Right atrium auricular region (tissue), 2 donors: Measurements from ENCODE around the gene MTG2. TPM values are rescaled to one million over a fixed set of nuclear protein-coding genes. Genes with fewer than 3 reads are reported as not detected.

ENCODE experiments used
- DNase-seq: peaks from one replicate; pipeline ENCODE4 v3.0.0-alpha.2; 2019; ENCODE audit warnings: low spot score
- H3K27ac ChIP-seq, 2 donors: fragments of 200-600 bp; sonication (generic); 1 replicate in 1 of 2; 2 replicates in 1 of 2; pipeline ENCODE4 v1.5.1; 2016 to 2019
- H3K27me3 ChIP-seq, 2 donors: fragments of 200-600 bp; sonication (generic); one replicate each; pipeline versions ENCODE4 v1.5.1 to v1.6.0; 2017 to 2019
- H3K36me3 ChIP-seq: fragments of 200-600 bp; sonication (generic); one replicate; pipeline ENCODE4 v1.5.1; 2016
- H3K4me1 ChIP-seq, 2 donors: fragments of 200-600 bp; sonication (generic); one replicate each; pipeline versions ENCODE4 v1.5.1 to v1.6.0; 2017 to 2019
- H3K4me3 ChIP-seq, 2 donors: fragments of 200-600 bp; sonication (generic); 1 replicate in 1 of 2; 2 replicates in 1 of 2; pipeline ENCODE4 v1.5.1; 2017 to 2019; ENCODE audit warnings: mild to moderate bottlenecking in 1 of 2, moderate library complexity in 1 of 2
- H3K9me3 ChIP-seq, 2 donors: fragments of 200-600 bp; sonication (generic); one replicate each; pipeline ENCODE4 v1.5.1; 2019
- CTCF ChIP-seq, 2 donors: fragments of 200-600 bp; sonication (generic); IDR thresholded peaks; one replicate each; pipeline ENCODE4 v1.5.1; 2019; ENCODE audit warnings: antibody characterized with exemption in 2 of 2
- total RNA-seq, 2 donors: library from RNA; depleted of rRNA; stranded (reverse); fragments of >200 nt; gene quantifications; one replicate each; pipeline ENCODE4 v1.1.0, GENCODE V29; 2016

The MTG2 gene
- total RNA-seq, 2 donors from 2014 or later = 20.7 to 24.1 TPM

DNA sequence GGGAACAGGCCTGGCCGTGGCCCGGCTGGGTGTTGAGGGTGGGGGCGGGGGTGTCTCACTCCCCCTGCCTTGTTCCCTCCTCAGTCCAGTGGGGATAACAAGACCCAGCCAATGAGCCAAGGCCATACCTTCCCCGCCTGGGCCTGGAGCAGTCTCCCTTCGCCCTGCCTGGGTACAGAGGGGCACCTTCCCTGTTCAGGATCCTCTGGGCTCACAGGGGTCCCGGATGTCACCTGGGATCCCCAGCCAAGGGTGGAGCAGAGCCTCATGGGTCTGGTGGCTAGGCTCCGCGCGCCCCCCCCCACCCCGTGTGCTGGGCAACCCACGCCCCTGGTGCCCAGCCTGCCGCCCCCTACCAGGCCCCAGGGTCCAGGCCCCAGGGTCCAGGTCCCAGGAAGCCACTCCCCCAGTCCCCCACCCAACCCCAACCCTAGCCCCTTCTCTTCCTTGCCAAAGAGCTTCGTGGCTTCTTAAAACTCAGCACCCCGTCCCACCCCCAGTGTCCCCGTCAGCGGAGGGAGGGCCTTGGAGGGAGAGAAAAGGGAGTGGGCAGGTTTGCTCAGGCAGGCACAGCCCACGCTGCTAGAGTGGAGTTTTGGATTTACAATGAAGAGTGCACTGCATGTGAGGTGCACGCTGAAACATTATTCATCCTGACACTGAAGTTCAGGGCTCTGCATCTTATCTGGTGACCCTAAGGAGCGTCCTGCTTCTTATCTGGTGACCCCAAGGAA, 25.4 kb downstream of the MTG2 start:
- Histone ChIP-seq H3K36me3 (peaks cover 7% of the 10 kb centered on the region), H3K4me1 (no peaks in the 10 kb centered on the region), H3K9me3 (no peaks in the 10 kb centered on the region), H3K27ac (no peak overlapping the region), H3K27me3 (peaks cover 0 to 2% of the 10 kb centered on the region in 2 donors), H3K4me3 (no peak overlapping the region)
- no peak for DNase-seq
- no peak for TF ChIP-seq CTCF (IDR thresholded peaks at IDR 0.05)

DNA sequence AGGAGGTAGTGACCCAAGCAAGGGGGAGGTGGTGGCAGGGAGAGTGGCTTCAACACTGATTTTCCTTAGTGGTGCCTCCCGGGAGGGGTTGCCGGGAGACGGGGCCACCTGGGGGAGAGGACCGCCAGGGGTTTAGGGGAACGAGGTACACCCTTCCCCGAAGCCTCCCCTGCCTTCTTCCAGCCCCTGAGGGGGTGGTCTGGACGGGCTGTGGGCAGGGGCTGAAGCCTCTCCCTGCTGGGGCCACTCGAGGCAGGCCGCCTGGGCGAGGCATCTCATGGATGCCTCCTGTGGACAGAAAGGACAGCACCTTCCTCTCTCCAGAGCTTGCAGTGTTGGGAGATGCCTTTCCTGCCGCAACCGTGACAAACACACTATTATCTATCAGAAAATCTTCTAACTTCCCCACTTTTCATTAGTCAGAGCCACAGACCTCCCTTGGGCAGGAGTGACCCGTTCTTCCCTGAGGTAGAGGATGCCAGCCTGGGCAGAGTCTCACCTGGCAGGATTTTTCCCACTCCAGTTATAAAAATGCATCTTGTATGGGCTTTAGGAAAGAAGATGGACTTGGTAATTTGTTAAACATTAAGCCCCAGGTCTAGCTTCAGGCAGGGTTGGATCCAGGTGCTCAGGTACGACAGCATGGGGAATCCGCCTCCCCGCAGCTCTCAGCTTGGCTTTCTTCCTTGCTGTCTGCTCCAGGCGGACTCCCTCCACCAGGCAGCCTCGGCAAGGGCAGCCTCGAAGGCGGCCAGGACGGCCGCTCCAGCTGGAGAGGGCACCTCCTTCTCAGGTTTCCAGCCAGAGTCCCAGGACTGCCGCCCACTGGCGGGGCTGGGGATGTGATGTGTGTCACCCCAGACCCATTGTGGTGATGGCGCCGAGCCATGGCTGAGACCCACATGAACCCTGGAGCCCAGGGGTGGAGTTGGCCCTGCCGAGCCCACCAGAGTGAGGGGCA, 26.2 kb downstream of the MTG2 start:
- Histone ChIP-seq H3K4me1 (no peaks in the 10 kb centered on the region), H3K9me3 (no peaks in the 10 kb centered on the region), H3K4me3 (no peak overlapping the region), H3K36me3 (no peaks in the 10 kb centered on the region), H3K27me3 (peaks cover 0 to 2% of the 10 kb centered on the region in 2 donors), H3K27ac (no peak overlapping the region)
- no peak for TF ChIP-seq CTCF (IDR thresholded peaks at IDR 0.05)
- DNase-seq = no peak

DNA sequence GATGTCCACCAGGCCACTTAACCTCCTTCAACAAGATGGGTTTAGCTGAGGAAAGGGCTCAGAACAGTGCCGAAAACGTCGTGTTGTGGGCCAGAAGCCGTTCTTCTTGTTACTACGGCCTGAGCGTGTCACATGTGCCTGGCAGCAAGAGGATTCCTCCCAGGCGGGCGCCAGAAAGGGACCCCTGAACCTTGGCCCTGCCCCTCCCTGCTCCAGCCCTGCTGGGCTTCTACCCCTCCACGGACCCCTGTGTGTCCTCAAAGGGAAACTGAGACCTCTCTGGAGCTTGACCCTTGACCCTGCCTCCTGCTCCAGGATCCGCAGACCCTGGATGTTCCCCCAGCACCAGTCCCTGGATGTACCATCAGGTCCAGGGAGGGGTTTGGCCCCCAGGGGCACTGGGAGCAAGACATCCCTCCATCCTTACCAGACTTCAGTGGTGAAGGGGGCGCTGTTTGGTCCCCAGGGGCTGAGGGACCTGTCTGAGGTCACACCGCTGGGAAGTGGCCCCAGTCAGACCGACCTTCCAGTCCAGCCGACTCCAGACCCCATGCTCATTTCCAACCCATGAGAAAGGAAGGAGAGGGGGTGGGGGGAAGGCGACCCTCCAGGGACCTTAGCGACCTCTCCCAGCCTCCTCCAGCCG, 27.1 kb downstream of the MTG2 start:
- DNase-seq = no peak
- TF ChIP-seq CTCF (IDR thresholded peaks at IDR 0.05) = no peak
- Histone ChIP-seq H3K36me3 (no peaks in the 10 kb centered on the region), H3K9me3 (no peaks in the 10 kb centered on the region), H3K27ac (no peak overlapping the region), H3K4me1 (no peaks in the 10 kb centered on the region), H3K27me3 (peaks cover 0 to 2% of the 10 kb centered on the region in 2 donors), H3K4me3 (no peak overlapping the region)

GRCh38 chr20:62210496-62210855, 27.6 kb downstream of the MTG2 start:
- no peaks in the 10 kb centered on the region for H3K36me3 ChIP-seq
- H3K27ac ChIP-seq = no peak overlapping the region
- H3K4me3 ChIP-seq = no peak overlapping the region
- no peaks in the 10 kb centered on the region for H3K9me3 ChIP-seq
- no peak for DNase-seq
- no peak for TF ChIP-seq CTCF (IDR thresholded peaks at IDR 0.05)
- peaks cover 0 to 2% of the 10 kb centered on the region in 2 donors for H3K27me3 ChIP-seq
- no peaks in the 10 kb centered on the region for H3K4me1 ChIP-seq

- TF ChIP-seq CTCF (IDR thresholded peaks at IDR 0.05) = no peak
- Histone ChIP-seq H3K4me1 (no peaks in the 10 kb centered on the region), H3K36me3 (no peaks in the 10 kb centered on the region), H3K4me3 (no peak overlapping the region), H3K9me3 (no peaks in the 10 kb centered on the region), H3K27me3 (peaks cover 0 to 2% of the 10 kb centered on the region in 2 donors), H3K27ac (no peak overlapping the region)
- DNase-seq = no peak
Measured at GRCh38 chr20:62211216-62211615, 28.4 kb downstream of the MTG2 start.
